Activated CD4-positive, alpha-beta T cell treated with anti-CD3 and anti-CD28 coated beads, Interleukin-2, amount 50 U/mL, for 48 hours (primary cell): ENCODE measurements around the gene ARL15.
A peak's percentile ranks its signal among the peaks of the same experiment; 100 is the strongest.

ENCODE experiments used
- DNase-seq, 2 experiments: peaks; one replicate each; pipeline ENCODE4 v3.0.0-alpha.2; 2020

The ARL15 gene

GRCh38 chr5:54313311-54314270, 3.2 kb upstream of the ARL15 start:
- DNase-seq, result no peak

- no peak for DNase-seq
Observed at GRCh38 chr5:54312499-54312898, 2.1 kb upstream of the ARL15 start.

DNA sequence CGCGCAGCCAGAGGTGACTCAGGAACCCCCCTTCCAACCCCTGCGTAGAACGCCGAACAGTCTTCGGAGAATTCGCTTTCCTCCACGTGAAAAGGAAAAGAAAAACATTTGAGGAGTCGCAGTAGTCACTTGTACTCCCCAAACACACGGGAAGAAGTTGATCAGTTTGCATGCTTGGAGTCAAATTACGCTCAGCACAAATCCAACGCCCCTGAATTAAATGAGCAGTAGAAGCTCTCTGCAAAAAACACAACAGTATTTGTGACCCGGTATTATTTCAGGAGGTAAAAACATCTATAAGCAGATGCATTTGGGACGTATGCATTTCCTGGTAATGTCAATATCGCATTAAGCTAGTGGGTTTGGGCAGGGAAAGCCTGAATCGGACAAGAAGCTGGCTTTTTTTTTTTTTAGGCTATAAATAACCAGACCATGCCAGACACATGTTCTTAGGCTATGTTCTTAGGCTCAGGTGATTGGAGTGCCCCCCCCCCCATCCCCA, 854 bp upstream of the ARL15 start:
- DNase-seq, result no peak

DNA sequence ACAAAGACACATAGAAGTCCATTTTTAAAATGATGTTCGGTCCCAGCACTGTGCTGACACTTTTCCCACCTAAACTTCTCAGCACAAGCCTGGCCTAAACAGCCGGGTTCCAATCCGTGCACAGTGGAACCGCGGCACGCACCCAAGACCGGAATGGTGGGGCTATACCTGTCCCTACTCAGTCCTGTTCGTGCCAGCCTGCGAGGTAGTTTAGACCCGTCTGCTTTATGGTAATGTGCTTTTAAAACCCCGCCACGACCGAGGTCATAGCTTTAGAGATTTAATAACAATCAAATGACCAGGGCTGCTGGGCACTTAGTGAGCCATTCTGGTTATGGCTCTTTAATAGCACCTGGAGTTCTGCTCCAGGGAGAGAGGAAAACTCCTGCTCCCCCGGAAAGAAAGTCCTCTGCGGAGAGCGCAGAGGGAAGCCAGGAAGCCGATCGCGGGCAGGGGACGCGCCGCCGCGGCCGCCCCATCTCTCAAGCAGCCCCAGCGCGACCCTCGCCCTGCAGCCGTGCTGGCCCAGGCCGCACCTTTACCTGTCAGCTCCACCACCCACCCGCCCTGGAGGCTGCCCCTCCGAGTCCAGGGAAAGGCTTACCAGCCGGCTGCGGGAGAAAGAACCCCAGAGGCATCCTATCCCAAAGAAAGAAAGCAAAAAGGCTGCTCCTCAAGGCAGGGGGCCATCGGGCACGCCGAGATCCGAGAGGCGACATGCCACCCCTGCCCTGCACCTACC, 511 bp downstream of the ARL15 start:
- peak; percentile 29 to 38 for DNase-seq

GRCh38 chr5:54309276-54309675, 1.1 kb downstream of the ARL15 start:
- no peak for DNase-seq

DNA sequence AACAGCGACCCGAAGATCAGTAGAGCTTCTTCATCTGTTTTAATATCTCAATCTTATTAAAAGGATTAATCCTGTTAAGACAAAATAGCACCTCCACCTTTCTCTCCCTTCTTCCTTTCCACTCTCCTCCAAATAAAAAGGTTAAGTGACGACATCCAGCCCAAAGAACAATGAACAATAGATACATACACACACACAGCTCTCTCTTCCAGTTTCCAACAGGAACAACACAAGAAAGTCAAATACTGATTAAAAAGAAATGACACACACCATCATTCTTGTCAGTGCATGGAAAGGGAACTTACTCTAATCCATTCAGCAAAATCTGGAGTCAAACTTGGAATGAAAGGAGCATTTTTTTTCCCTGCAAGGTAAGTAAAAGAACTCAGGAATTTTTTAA, 2.8 kb downstream of the ARL15 start:
- DNase-seq, result no peak

- no peak for DNase-seq
Observed at GRCh38 chr5:54306893-54307292, 3.5 kb downstream of the ARL15 start.

- DNase-seq, result no peak
Observed at GRCh38 chr5:54305737-54306136, 4.6 kb downstream of the ARL15 start.

GRCh38 chr5:54304040-54304439, 6.3 kb downstream of the ARL15 start:
- DNase-seq, result no peak

- DNase-seq, result no peak
Observed at GRCh38 chr5:54302267-54302687, 8.1 kb downstream of the ARL15 start.

DNA sequence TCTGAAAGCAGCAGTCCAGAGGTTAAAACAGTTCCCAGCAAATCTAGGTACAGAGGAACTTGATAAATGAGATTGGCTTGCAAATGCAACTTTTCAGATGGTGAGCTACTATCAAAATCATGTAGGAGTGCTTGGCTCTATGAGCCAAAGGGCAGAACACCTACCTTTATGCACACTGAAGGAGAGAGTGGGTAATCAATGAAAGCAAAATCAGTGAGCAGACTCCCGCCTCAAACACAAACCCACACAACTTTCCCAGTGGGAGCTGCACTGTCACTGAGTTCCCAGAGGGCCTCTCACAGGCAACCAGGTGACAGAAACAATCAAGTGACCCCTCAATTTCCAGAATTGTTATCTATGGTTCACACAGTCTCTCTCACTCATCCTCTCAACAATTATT, 8.5 kb downstream of the ARL15 start:
- DNase-seq, result no peak

DNA sequence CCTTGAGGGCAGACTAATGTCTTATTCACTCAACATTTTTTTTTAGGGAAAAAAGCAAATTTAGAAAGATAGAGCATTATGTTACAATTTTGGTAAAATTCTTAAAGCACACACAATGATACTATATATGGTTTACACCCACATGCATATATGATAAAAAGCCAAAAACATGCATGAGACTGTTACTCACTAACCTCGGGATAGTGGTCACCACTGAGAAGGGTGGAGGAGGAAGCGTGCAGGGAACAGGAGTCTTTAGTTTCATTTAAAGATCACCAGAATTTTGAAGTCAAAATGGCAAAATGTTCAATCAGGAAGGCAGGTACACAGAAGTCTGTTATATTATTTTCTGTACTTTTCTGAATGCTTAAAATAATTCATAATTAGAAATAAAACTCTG, 9.2 kb downstream of the ARL15 start:
- no peak for DNase-seq

- no peak for DNase-seq
Observed at GRCh38 chr5:54298947-54299346, 11.4 kb downstream of the ARL15 start.

- DNase-seq, result no peak
Observed at GRCh38 chr5:54296386-54296785, 14.0 kb downstream of the ARL15 start.

DNA sequence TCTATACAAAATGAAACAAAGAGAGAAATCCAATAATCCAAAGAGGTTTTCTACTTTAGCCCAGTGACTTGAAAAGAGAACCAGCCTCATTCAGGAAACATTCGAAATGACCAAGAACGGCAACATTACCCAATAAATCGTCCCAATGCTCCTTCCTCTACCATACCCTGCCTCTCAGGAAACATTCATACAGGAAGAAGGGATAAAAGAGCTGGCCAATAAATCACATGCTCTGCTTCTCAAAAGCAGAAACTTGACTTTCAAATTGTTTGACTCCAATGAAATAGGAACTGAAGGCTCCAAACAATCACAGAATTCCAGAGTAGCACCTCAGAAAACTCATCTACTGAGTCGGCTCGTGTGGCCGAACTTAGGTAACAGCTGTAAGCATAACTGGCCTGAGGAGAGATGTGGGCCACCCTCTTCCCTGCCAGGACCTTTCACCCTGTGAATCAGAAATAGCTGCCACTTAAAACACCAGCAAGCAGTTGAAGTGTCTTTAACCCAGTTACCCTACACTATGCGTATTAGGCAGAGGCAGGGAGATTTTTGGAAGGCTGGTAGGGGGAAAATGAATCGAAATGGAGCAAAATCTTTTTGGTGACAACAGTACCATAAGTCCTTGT, 14.6 kb downstream of the ARL15 start:
- DNase-seq, result no peak

DNA sequence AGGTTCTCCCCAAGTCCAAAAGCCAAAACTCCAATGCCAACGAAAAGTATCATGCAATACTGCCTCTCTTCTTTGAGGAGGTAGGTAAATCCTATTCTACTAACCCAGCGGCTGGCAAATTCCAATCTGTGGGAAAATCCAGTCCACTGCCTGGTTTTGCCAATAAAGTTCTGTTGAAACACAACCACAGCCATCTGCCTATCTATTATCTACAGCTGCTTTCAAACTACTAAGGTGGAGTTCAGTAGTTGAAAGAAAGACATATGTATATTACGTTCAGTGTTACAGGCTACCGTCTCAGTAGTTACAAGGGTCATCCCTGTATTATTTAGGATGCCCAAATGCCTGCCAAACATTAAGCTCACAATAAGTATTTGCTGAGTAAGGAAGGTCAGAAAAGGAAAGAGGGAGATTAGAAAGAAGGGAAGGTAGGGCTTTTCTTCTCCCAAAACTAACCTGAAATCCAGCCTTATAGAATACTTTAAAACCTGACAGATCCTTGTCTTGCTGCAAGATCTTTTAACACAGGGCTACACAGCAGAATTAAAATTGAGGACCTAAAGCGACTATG, 16.2 kb downstream of the ARL15 start:
- no peak for DNase-seq

DNA sequence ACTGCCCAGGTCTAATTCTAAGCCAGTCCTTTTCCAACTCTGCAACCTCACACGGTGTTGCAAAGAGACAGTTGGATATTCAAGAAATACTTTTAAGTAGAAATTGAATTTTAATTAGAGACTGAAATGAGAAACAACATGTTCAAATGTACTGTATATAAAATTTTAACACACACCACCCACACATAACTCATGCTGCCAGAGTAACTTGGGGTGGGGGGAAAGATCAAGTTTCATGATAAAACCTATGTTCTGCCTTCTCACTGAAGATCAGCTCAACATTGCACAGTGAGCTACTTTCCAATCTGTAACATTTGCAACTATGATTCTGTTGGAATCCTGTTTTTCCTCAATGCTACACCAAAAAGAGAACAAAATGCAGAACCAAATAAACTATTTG, 17.5 kb downstream of the ARL15 start:
- DNase-seq, result no peak

DNA sequence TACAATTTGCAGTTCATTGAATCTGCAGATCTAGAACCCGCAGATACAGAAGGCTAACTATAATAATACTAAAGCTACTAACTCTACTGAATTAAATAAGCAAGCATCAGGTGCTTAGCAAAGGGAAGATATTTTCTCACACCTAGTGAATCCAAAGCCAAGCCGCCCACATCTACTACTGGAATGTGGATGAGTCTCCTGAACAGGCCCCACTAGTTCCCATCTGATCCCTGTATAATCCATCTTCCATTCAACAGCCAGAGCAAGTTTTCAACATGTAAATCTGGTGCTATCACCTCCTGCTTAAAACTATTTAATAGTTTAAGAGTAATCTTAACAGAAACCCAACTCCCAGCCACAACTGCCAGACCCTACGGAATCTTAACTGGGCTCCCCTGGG, 18.9 kb downstream of the ARL15 start:
- DNase-seq, result no peak

DNA sequence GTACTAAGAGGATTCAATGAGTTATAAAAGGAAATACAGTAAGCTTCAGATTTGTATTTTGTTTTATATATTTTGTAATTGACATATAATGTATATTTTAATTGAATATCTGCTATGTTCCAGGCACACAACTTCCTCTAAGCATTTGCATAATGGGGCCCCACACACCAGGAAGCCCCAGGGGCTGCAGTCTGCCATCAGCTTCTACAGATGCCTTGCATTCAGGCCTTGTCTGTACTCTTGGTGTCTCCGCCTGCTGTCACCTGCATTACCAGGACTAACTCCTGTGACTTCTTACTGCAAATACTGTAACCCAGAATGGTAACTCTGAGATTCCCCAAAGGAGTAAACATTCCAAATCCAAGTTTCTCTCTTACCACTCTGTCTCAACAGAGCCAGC, 20.6 kb downstream of the ARL15 start:
- DNase-seq, result no peak

DNA sequence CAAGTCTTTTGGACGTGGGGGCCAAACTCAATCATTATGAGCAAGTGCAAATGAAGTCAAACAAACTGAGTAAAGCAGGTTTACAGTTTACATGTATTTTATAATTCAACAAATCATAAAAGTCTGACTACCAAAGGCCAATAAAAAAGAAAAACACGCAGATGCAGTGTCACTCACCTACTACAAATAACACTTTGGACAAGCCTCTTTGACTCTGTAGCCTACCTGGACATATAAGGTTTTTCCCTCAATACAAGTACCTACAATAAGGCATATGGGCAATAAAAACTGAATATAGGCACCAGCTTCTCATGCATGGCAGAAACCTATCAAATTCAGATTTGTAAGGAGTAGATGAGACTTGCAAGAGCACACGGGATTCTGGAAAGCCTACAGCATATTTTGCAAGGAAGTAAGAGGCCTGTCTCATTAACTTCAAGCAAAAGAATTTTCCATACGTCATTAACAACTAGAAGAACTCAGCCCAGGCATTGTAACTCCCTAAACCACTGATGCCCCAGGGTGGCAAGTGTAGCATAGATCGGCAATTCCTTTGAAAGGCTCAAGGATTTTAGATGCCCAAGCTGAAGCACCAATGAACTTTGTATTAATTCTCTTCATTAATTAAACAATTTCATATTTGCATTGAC, 21.7 kb downstream of the ARL15 start:
- no peak for DNase-seq

DNA sequence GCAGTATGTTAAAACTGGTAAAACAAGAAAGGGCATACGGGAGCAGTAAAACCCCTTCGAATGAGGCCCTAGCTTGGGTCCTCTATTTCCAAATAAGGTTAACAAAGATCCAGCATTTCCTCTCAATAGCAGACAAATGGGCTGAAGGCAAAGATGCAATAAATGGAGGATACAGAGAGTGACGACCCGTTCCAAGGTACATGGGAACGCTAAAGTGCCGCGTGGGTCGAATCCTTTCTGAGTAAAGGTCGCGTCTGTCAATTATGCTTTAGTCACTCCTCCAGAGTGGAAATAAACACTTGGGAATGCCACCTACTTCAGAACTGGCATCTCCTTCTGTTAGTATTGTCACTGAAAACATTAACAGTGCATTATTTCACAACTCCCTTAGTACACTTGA, 24.7 kb downstream of the ARL15 start:
- no peak for DNase-seq

- DNase-seq, result no peak
Observed at GRCh38 chr5:54284586-54284985, 25.8 kb downstream of the ARL15 start.

DNA sequence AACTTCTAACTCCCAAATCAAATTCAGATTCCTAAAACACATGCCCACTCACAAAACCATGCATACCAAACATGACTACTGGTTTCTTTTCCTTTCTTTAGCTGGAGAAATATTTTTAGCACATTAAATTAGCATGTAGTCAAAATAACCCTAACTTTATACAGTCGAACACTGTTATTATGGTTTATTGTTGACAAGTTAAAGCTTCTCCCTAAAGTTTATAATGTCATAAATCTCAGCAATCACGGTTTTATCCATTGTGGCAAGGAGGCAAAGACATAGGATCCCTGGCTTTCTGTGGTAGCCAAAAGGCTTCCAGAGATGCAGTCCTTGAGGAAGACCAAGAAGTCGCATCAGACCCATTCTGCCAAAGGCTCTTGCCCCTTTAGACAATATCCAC, 27.5 kb downstream of the ARL15 start:
- DNase-seq, result no peak
